H1 (cell line): ENCODE results near the gene TWIST2. TPM values are rescaled to one million over a fixed set of nuclear protein-coding genes. Genes with fewer than 3 reads are reported as not detected.

Experiments used
- CEBPB ChIP-seq: IDR thresholded peaks from 2 replicates; pipeline ENCODE4 v1.6.1; 2012; ENCODE audit warnings: low read depth, low read length
- KDM4A ChIP-seq: IDR thresholded peaks from one replicate; pipeline ENCODE4 v1.7.1; 2012; ENCODE audit warnings: low read depth, mild to moderate bottlenecking, moderate library complexity, low read length, inconsistent platforms; ENCODE audit not compliant: severe bottlenecking
- MAFK ChIP-seq: IDR thresholded peaks from 2 replicates; pipeline ENCODE4 v1.6.1; 2012; ENCODE audit warnings: low read depth, mild to moderate bottlenecking, improper control_type of control experiment, low read length
- PHF8 ChIP-seq: fragments of 200-600 bp; sonication (generic); conservative IDR thresholded peaks from 2 replicates; pipeline ENCODE4 v1.7.1; 2012; ENCODE audit warnings: low read depth, mild to moderate bottlenecking, inconsistent platforms, low read length, moderate library complexity
- TAF1 ChIP-seq: IDR thresholded peaks from 2 replicates; pipeline ENCODE4 v1.6.1; 2011; ENCODE audit warnings: mild to moderate bottlenecking, low read depth, low read length
- polyA plus RNA-seq, 7 experiments: library from polyadenylated mRNA; depleted of rRNA in 3 of 7; stranded (reverse) in 5 of 7; unstranded in 2 of 7; fragments of >200 nt in 5 of 7; fragments of 200-250 nt in 2 of 7; gene quantifications; 1 replicate in 5 of 7; 2 replicates in 1 of 7; 4 replicates in 1 of 7; pipeline versions ENCODE4 v1.2.1 to v1.2.3, GENCODE V29; 2011 to 2013; ENCODE audit warnings: missing spikeins in 2 of 7, mixed read lengths in 2 of 7
- total RNA-seq: library from RNA; stranded (reverse); fragmentation: NEBNext Ultra II Directional; extraction: Animal tissue kit (Norgen Biotek cat#: 25700); gene quantifications from 2 replicates; pipeline ENCODE4 v1.2.1, GENCODE V29; 2021
- TF ChIP-seq, protein P1 (sequence below): fragments of 300-600 bp; sonication (generic); IDR thresholded peaks from 2 replicates; pipeline ENCODE4 v1.7.1; 2012; ENCODE audit warnings: low read length, moderate library complexity, mild to moderate bottlenecking, inconsistent platforms; ENCODE audit not compliant: insufficient replicate concordance

The TWIST2 gene
- total and polyA plus RNA-seq, 2 of the 8 experiments (the other 6 are each of a cell fraction or from before 2014, with no cell fraction given), result 2.6 to 4.3 TPM

DNA sequence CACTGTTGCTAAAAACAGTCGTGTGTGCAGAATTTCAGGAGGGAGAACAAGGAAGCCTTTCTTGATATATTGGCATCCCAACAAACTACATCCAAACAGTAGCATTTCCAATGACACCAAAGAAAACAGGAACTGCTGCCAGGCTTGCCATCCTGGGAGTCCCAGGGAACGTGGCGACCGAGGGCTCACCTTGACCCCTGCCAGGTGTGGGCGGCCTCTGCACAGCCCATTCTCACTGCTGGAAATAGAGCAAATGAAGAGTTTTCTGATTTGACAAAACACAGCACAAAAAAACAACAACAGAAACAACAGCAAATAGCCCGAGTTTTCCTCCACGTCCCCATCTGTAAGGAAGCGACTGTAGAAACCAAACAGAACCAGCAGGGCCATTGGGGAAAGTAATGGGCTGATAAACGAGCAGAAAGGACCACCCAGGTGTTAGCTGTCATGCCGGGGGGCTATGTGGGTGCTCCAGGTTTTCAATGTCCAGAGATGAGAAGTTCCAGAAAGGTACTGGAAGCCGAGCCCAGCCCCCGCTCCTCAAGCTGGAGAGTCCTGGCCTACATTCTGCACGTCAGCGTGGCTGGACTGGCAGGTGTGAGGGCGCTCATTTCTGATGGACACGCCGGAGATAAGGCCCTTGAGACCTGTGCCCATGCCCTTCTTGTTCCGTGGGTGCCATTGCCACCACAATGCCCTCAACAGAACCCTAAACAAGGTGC lies 80.8 kb downstream of the TWIST2 start (continued):
- TF ChIP-seq, protein P1, sequence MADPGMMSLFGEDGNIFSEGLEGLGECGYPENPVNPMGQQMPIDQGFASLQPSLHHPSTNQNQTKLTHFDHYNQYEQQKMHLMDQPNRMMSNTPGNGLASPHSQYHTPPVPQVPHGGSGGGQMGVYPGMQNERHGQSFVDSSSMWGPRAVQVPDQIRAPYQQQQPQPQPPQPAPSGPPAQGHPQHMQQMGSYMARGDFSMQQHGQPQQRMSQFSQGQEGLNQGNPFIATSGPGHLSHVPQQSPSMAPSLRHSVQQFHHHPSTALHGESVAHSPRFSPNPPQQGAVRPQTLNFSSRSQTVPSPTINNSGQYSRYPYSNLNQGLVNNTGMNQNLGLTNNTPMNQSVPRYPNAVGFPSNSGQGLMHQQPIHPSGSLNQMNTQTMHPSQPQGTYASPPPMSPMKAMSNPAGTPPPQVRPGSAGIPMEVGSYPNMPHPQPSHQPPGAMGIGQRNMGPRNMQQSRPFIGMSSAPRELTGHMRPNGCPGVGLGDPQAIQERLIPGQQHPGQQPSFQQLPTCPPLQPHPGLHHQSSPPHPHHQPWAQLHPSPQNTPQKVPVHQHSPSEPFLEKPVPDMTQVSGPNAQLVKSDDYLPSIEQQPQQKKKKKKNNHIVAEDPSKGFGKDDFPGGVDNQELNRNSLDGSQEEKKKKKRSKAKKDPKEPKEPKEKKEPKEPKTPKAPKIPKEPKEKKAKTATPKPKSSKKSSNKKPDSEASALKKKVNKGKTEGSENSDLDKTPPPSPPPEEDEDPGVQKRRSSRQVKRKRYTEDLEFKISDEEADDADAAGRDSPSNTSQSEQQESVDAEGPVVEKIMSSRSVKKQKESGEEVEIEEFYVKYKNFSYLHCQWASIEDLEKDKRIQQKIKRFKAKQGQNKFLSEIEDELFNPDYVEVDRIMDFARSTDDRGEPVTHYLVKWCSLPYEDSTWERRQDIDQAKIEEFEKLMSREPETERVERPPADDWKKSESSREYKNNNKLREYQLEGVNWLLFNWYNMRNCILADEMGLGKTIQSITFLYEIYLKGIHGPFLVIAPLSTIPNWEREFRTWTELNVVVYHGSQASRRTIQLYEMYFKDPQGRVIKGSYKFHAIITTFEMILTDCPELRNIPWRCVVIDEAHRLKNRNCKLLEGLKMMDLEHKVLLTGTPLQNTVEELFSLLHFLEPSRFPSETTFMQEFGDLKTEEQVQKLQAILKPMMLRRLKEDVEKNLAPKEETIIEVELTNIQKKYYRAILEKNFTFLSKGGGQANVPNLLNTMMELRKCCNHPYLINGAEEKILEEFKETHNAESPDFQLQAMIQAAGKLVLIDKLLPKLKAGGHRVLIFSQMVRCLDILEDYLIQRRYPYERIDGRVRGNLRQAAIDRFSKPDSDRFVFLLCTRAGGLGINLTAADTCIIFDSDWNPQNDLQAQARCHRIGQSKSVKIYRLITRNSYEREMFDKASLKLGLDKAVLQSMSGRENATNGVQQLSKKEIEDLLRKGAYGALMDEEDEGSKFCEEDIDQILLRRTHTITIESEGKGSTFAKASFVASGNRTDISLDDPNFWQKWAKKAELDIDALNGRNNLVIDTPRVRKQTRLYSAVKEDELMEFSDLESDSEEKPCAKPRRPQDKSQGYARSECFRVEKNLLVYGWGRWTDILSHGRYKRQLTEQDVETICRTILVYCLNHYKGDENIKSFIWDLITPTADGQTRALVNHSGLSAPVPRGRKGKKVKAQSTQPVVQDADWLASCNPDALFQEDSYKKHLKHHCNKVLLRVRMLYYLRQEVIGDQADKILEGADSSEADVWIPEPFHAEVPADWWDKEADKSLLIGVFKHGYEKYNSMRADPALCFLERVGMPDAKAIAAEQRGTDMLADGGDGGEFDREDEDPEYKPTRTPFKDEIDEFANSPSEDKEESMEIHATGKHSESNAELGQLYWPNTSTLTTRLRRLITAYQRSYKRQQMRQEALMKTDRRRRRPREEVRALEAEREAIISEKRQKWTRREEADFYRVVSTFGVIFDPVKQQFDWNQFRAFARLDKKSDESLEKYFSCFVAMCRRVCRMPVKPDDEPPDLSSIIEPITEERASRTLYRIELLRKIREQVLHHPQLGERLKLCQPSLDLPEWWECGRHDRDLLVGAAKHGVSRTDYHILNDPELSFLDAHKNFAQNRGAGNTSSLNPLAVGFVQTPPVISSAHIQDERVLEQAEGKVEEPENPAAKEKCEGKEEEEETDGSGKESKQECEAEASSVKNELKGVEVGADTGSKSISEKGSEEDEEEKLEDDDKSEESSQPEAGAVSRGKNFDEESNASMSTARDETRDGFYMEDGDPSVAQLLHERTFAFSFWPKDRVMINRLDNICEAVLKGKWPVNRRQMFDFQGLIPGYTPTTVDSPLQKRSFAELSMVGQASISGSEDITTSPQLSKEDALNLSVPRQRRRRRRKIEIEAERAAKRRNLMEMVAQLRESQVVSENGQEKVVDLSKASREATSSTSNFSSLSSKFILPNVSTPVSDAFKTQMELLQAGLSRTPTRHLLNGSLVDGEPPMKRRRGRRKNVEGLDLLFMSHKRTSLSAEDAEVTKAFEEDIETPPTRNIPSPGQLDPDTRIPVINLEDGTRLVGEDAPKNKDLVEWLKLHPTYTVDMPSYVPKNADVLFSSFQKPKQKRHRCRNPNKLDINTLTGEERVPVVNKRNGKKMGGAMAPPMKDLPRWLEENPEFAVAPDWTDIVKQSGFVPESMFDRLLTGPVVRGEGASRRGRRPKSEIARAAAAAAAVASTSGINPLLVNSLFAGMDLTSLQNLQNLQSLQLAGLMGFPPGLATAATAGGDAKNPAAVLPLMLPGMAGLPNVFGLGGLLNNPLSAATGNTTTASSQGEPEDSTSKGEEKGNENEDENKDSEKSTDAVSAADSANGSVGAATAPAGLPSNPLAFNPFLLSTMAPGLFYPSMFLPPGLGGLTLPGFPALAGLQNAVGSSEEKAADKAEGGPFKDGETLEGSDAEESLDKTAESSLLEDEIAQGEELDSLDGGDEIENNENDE, result no peak
- TF ChIP-seq TAF1 (no peak), CEBPB (no peak), KDM4A (no peak), MAFK (no peak), PHF8 (no peak)
- TF ChIP-seq, all 59 proteins: peak for 0
